A549 (cell line): ENCODE data around the gene TACR1. TPM values are rescaled to one million over a fixed set of nuclear protein-coding genes. Genes with fewer than 3 reads are reported as not detected.

Source experiments
- ATAC-seq, 2 experiments: fragments of 200-7000 bp in 1 of 2; fragments of >200 bp in 1 of 2; cut with Nextera tagmentation in 1 of 2; cut with Tn5 transposase in 1 of 2; 3 replicates each; pipeline versions ENCODE4 v1.8.0 to v1.9.1; 2018 to 2020; ENCODE audit warnings: mild to moderate bottlenecking in 1 of 2, moderate library complexity in 1 of 2
- CTCF ChIA-PET: fragments of 300-600 bp; sonication (Branson Sonifier 250); formaldehyde crosslinking; extraction: SDS; loops from one replicate; lab custom pipeline; 2021; ENCODE audit warnings: antibody characterized with exemption, inconsistent platforms; lab: Yijun Ruan, JAX
- POLR2A ChIA-PET: fragments of 350-600 bp; formaldehyde crosslinking; extraction: SDS; loops from one replicate; lab custom pipeline; 2021; ENCODE audit warnings: antibody characterized with exemption, inconsistent platforms; lab: Yijun Ruan, JAX
- DNase-seq, 2 experiments: peaks; one replicate each; pipeline versions ENCODE4 v3.0.0 to v3.0.0-alpha.2; 2011 to 2016; ENCODE audit warnings: low read depth in 1 of 2, low spot score in 1 of 2
- FAIRE-seq: peaks from 2 replicates; lab custom pipeline; 2011; peaks lifted over from hg19 to GRCh38; lab: Jason Lieb, UNC
- H3K27ac ChIP-seq, 2 experiments: fragments of >200 bp; sonication (Bioruptor Twin); formaldehyde crosslinking; 3 replicates each; pipeline ENCODE4 v1.5.1; 2016 to 2017
- H3K4me1 ChIP-seq: fragments of >200 bp; sonication (Bioruptor Twin); formaldehyde crosslinking; 3 replicates; pipeline ENCODE4 v1.6.1; 2016
- H3K4me2 ChIP-seq: fragments of >200 bp; sonication (Bioruptor Twin); formaldehyde crosslinking; 3 replicates; pipeline ENCODE4 v1.6.1; 2016
- H3K4me3 ChIP-seq: fragments of >200 bp; sonication (Bioruptor Twin); formaldehyde crosslinking; 3 replicates; pipeline ENCODE4 v1.5.1; 2016
- H3K9me3 ChIP-seq: fragments of >200 bp; sonication (Bioruptor Twin); formaldehyde crosslinking; 3 replicates; pipeline ENCODE4 v1.6.1; 2016
- ATOH8 ChIP-seq: fragments of 250-450 bp; sonication (Bioruptor Pico); IDR thresholded peaks from 2 replicates; pipeline ENCODE4 v1.5.0; 2020; ENCODE audit warnings: low read depth, mild to moderate bottlenecking, moderate library complexity
- CBX2 ChIP-seq: fragments of 200-600 bp; sonication (generic); IDR thresholded peaks from 2 replicates; pipeline ENCODE4 v1.6.1; 2016; ENCODE audit warnings: low read depth, mild to moderate bottlenecking, borderline replicate concordance
- CBX8 ChIP-seq: fragments of 200-600 bp; sonication (generic); IDR thresholded peaks from 2 replicates; pipeline ENCODE4 v1.6.1; 2016
- CEBPB ChIP-seq, 2 experiments: fragments of >200 bp in 1 of 2; sonication (Bioruptor Twin) in 1 of 2; formaldehyde crosslinking in 1 of 2; IDR thresholded peaks; 2 replicates each; pipeline ENCODE4 v1.6.1; 2012 to 2016
- EHF ChIP-seq: fragments of 250-450 bp; sonication (Bioruptor Pico); IDR thresholded peaks from 2 replicates; pipeline ENCODE4 v1.5.0; 2020; ENCODE audit warnings: mild to moderate bottlenecking
- EHMT2 ChIP-seq: fragments of 200-600 bp; sonication (generic); IDR thresholded peaks from 2 replicates; pipeline ENCODE4 v1.6.1; 2016; ENCODE audit warnings: antibody characterized with exemption, low read depth, mild to moderate bottlenecking, moderate library complexity
- ESRRA ChIP-seq: fragments of 150-350 bp; IDR thresholded peaks from 2 replicates; pipeline ENCODE4 v1.6.1; 2014; ENCODE audit warnings: mild to moderate bottlenecking, low read length, borderline replicate concordance
- FOSB ChIP-seq: fragments of 250-450 bp; sonication (Bioruptor Pico); IDR thresholded peaks from 2 replicates; pipeline ENCODE4 v1.5.0; 2020; ENCODE audit warnings: mild to moderate bottlenecking, moderate library complexity
- HES2 ChIP-seq: fragments of >200 bp; sonication (Bioruptor Twin); formaldehyde crosslinking; IDR thresholded peaks from 2 replicates; pipeline ENCODE4 v1.6.1; 2016
- HMGXB4 ChIP-seq: fragments of 250-450 bp; sonication (Bioruptor Pico); IDR thresholded peaks from 2 replicates; pipeline ENCODE4 v1.5.0; 2021; ENCODE audit warnings: mild to moderate bottlenecking, moderate library complexity, borderline replicate concordance
- HOXB13 ChIP-seq: fragments of 250-450 bp; sonication (Bioruptor Pico); IDR thresholded peaks from 2 replicates; pipeline ENCODE4 v1.5.0; 2020; ENCODE audit warnings: low read depth, mild to moderate bottlenecking, moderate library complexity
- HOXB5 ChIP-seq: fragments of 250-450 bp; sonication (Bioruptor Pico); IDR thresholded peaks from 2 replicates; pipeline ENCODE4 v1.5.0; 2020; ENCODE audit warnings: mild to moderate bottlenecking, moderate library complexity
- KDM1A ChIP-seq: fragments of 200-600 bp; sonication (generic); IDR thresholded peaks from 2 replicates; pipeline ENCODE4 v1.6.1; 2016; ENCODE audit warnings: low read depth, mild to moderate bottlenecking
- KDM5A ChIP-seq: fragments of 200-600 bp; sonication (generic); IDR thresholded peaks from 2 replicates; pipeline ENCODE4 v1.6.1; 2016; ENCODE audit warnings: antibody characterized with exemption, mild to moderate bottlenecking
- MAX ChIP-seq: IDR thresholded peaks from 2 replicates; pipeline ENCODE4 v1.6.1; 2012
- MYC ChIP-seq: IDR thresholded peaks from 2 replicates; pipeline ENCODE4 v1.6.1; 2012; ENCODE audit warnings: mild to moderate bottlenecking, inconsistent platforms, low read length, improper control_type of control experiment, borderline replicate concordance
- PBX3 ChIP-seq: IDR thresholded peaks from 2 replicates; pipeline ENCODE4 v1.6.1; 2012
- PHF8 ChIP-seq: fragments of 200-600 bp; sonication (generic); IDR thresholded peaks from 2 replicates; pipeline ENCODE4 v1.6.1; 2016; ENCODE audit warnings: low read depth, mild to moderate bottlenecking, antibody characterized with exemption, moderate library complexity, borderline replicate concordance
- RFX5 ChIP-seq: fragments of 450-650 bp; IDR thresholded peaks from 2 replicates; pipeline ENCODE4 v1.7.1; 2014; ENCODE audit warnings: antibody characterized with exemption, mild to moderate bottlenecking, moderate library complexity
- SMC3 ChIP-seq: fragments of >200 bp; sonication (Bioruptor Twin); formaldehyde crosslinking; IDR thresholded peaks from 3 replicates; pipeline ENCODE4 v1.6.1; 2018; ENCODE audit warnings: inconsistent platforms
- SREBF2 ChIP-seq: fragments of 450-650 bp; IDR thresholded peaks from 2 replicates; pipeline ENCODE4 v1.6.1; 2014; ENCODE audit warnings: mild to moderate bottlenecking, moderate library complexity
- TP53 ChIP-seq: fragments of 250-450 bp; sonication (Bioruptor Pico); IDR thresholded peaks from 2 replicates; pipeline ENCODE4 v1.5.0; 2021; ENCODE audit warnings: mild to moderate bottlenecking, moderate library complexity
- USF2 ChIP-seq: fragments of 450-650 bp; IDR thresholded peaks from 2 replicates; pipeline ENCODE4 v1.6.1; 2014; ENCODE audit warnings: antibody characterized with exemption
- ZC3H11A ChIP-seq: fragments of 450-650 bp; IDR thresholded peaks from 2 replicates; pipeline ENCODE4 v1.6.1; 2014; ENCODE audit warnings: antibody characterized with exemption, mild to moderate bottlenecking
- ZSCAN20 ChIP-seq: fragments of 250-450 bp; sonication (Bioruptor Pico); IDR thresholded peaks from 2 replicates; pipeline ENCODE4 v1.8.0; 2022; ENCODE audit warnings: mild to moderate bottlenecking, moderate library complexity
- WGBS: methylation state at CpG from one replicate; pipeline ENCODE4 v1.1.6; 2017; ENCODE audit errors: missing lambda C conversion rate; 5-methylcytosine and 5-hydroxymethylcytosine counted together
- polyA plus RNA-seq, 4 experiments: library from polyadenylated mRNA; depleted of rRNA in 3 of 4; stranded (reverse); fragments of >200 nt; fragmentation: RNase III in 1 of 4; extraction: RNeasy Plus Mini Kit Qiagen cat#74134 plus additional on column Dnase treatment in 1 of 4; gene quantifications; 2 replicates in 3 of 4; 3 replicates in 1 of 4; pipeline ENCODE4 v1.2.3, GENCODE V29; 2011 to 2017

Gene TACR1
- polyA plus RNA-seq, 2 of the 4 experiments (the other 2 are of a cell fraction) = 0.27 to 0.92 TPM

- CTCF ChIA-PET = interaction anchor here (1.0 to 2.6 kb wide), 3 partner anchors 13 to 86 kb away, joined by 3 to 6 read pairs (median 4); partner anchors contain the start of gene TACR1
- 82% methylated on average over 4 of the region's 4 CpGs for WGBS
- POLR2A ChIA-PET = no interaction called here
- FAIRE-seq = no peak
- no peaks in the 10 kb centered on the region for H3K9me3 ChIP-seq
- ATAC-seq = no peak
- no peak overlapping the region for H3K4me2 ChIP-seq
- no peak for TF ChIP-seq SREBF2
- no peak for TF ChIP-seq RFX5
- TF ChIP-seq EHF (CRISPR knock-in tag) = no peak
- TF ChIP-seq HOXB13 (CRISPR knock-in tag) = no peak
- TF ChIP-seq PBX3 = no peak
- no peak for TF ChIP-seq HMGXB4 (CRISPR knock-in tag)
- TF ChIP-seq ESRRA = no peak
- no peak for TF ChIP-seq USF2
- no peak for TF ChIP-seq EHMT2
- no peak for TF ChIP-seq CBX2
- no peak for TF ChIP-seq CEBPB (IDR thresholded peaks at IDR 0.05)
- TF ChIP-seq ZSCAN20 (CRISPR knock-in tag) = no peak
- TF ChIP-seq HES2 = no peak
- no peak for TF ChIP-seq KDM5A
- no peak for TF ChIP-seq TP53
- TF ChIP-seq MAX = no peak
- TF ChIP-seq ZC3H11A = no peak
- no peak for TF ChIP-seq ATOH8 (CRISPR knock-in tag)
- no peak for TF ChIP-seq HOXB5
- no peak for TF ChIP-seq CBX8
- no peaks in the 10 kb centered on the region for H3K4me1 ChIP-seq
- no peak overlapping the region for H3K4me3 ChIP-seq
- H3K27ac ChIP-seq = no peak overlapping the region
- DNase-seq = no peak
These were observed 86.0 kb downstream of the TACR1 start for GRCh38 chr2:75113231-75113869.

GRCh38 chr2:75108937-75109482, 90.3 kb downstream of the TACR1 start:
- no peak overlapping the region for H3K4me2 ChIP-seq
- ATAC-seq (peak; percentile 54 to 69; a peak in 4 of 6 replicates), FAIRE-seq (peak; percentile 86), DNase-seq (no peak)
- H3K9me3 ChIP-seq = no peaks in the 10 kb centered on the region
- 71% methylated on average over 9 of the region's 9 CpGs for WGBS
- CTCF ChIA-PET = interaction anchor here (1.3 kb wide), 1 partner anchor 9 kb away, joined by 3 read pairs; no protein-coding TSS in a partner anchor
- TF ChIP-seq FOSB (CRISPR knock-in tag) (no peak), KDM1A (no peak), PHF8 (no peak), MYC (no peak), SMC3 (no peak)
- H3K4me1 ChIP-seq = no peaks in the 10 kb centered on the region
- no peak overlapping the region for H3K27ac ChIP-seq
- no peak overlapping the region for H3K4me3 ChIP-seq
- POLR2A ChIA-PET = no interaction called here
